ENCODE results near the gene FARP1. TPM values are rescaled to one million over a fixed set of nuclear protein-coding genes. Genes with fewer than 3 reads are reported as not detected.

Gene FARP1
- total and polyA plus RNA-seq, 2 of the 8 experiments (the other 6 are each of a cell fraction or from before 2014, with no cell fraction given): 24.7 to 104 TPM

DNA sequence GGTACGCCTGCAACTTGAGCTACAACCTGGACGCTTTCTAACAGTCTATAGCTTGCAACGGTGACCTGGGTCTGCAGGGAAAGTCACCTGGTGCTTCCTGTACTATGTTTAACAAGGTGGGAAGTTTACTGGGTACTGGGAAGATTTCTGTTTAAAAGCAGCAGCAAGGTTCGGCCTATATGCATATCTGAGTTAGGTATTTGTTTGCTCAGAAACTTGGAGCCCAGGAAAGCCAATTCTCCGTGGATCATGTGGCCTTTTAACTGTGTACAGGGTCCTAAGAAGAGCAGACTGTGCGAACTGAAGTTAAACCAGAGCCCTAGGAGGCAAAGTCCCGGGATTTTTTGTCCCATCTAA is 330.9 kb downstream of the FARP1 start (continued):
- TF ChIP-seq, protein P1, sequence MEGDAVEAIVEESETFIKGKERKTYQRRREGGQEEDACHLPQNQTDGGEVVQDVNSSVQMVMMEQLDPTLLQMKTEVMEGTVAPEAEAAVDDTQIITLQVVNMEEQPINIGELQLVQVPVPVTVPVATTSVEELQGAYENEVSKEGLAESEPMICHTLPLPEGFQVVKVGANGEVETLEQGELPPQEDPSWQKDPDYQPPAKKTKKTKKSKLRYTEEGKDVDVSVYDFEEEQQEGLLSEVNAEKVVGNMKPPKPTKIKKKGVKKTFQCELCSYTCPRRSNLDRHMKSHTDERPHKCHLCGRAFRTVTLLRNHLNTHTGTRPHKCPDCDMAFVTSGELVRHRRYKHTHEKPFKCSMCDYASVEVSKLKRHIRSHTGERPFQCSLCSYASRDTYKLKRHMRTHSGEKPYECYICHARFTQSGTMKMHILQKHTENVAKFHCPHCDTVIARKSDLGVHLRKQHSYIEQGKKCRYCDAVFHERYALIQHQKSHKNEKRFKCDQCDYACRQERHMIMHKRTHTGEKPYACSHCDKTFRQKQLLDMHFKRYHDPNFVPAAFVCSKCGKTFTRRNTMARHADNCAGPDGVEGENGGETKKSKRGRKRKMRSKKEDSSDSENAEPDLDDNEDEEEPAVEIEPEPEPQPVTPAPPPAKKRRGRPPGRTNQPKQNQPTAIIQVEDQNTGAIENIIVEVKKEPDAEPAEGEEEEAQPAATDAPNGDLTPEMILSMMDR (IDR thresholded peaks at IDR 0.05; ENCODE audit: control extremely low read depth in 1 of 3, insufficient read depth in 1 of 3, low read depth in 1 of 3, low read length in 3 of 3): no peak
- TF ChIP-seq YY1 (IDR thresholded peaks at IDR 0.05; ENCODE audit: low read depth, low read length): no peak

Data from H1 (cell line).